GM18499 (cell line): Measurements from ENCODE around the gene AKT3.

Experiments used
- ATAC-seq: cut with Tn5 transposase; IDR thresholded peaks from one replicate; pipeline ENCODE4 v1.9.1; 2021; ENCODE audit warnings: moderate number of reproducible peaks; ENCODE audit not compliant: insufficient read depth, unreplicated experiment

Gene AKT3

DNA sequence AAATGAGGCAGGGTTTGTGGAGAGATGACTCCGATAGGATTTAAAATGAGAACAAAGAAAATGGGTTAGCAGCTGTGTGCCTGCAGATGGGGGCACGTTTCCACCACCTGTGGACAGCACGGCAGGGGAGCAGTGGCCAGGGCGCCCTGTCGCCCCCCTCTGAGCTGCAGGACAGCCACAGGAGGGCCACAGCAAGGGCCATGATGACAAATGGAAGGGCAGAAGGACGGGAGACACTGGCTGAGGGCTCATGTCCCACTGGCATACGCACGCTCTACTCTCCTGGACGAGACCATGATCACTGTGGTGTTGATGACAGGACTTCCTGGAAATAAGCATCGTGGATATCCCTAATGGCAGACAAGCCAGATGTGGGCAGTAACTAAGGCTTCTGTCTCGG is 353.2 kb downstream of the AKT3 start:
- ATAC-seq, result no peak

DNA sequence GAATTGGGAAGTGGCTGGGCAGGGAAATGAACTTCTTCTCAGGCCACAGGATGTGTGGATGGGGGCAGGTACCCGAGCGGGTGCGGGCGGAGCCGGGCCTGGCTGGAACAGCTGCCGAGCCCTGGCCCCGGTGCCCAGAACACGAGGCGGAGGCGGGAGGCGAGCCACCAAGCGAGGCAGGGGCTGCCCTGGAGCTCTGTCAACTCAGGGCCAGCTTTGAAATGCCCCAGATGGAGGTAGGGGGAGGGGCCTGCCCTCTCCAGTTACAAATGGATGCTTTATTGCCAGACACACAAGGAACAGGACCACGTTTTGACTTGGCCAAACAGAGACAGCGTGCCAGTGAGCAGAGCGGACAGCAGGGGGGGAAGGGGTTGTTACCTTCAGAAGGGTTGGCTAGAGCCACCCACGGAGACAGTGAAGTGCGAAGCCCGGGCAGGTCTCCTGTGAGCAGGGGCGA is 353.8 kb downstream of the AKT3 start:
- no peak for ATAC-seq

- ATAC-seq, result no peak
Observed at GRCh38 chr1:243495442-243496186, 354.4 kb downstream of the AKT3 start.

- no peak for ATAC-seq
Observed at GRCh38 chr1:243494741-243495431, 355.2 kb downstream of the AKT3 start.

DNA sequence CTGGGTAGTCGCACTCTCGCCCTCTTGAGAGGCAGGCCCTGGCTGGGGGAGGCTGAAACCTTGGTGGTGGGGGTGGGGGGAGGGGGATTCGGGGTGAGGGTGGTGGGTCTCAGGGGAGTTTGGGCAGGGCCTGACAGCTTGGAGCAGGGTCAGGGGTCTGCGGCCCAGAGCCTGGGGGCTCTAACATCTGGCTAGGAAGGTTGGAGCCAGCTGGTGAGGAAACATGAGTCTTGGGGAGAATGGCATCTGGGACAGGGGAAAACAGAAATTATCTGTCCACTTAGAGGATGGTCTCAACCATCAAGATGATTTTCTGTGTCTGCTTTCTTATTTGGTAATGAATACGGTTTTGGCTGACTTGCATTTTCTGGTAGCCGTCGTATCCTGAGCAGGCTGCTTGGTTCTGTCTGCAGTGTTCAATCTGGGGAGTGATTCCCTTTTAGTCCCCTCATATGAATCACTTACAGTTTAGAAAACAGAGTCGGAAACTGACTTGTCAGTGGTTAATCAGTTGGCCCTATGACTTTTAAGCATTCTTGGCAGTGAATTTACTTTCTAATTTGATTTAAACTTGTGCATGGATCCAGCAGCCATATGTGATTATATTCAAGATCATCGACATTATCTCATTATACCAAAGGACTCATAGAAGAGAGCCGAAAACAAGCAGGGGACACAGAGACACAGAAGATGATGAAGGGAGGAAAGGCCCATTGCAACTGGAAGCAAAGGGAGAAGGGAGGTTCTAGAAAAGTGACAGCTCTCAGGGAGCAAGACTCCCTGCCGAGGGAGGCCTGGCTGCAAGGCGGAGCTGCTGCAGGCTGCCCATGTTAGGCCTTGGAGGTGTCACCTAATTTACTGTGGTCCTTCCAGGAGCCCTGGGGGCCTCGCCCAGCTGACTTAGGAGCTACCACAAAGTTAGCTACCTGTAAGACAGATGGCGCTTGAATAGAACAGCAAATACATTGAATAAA is 356.6 kb downstream of the AKT3 start:
- ATAC-seq, result no peak

GRCh38 chr1:243490748-243491686 is 359.0 kb downstream of the AKT3 start:
- ATAC-seq, result no peak

DNA sequence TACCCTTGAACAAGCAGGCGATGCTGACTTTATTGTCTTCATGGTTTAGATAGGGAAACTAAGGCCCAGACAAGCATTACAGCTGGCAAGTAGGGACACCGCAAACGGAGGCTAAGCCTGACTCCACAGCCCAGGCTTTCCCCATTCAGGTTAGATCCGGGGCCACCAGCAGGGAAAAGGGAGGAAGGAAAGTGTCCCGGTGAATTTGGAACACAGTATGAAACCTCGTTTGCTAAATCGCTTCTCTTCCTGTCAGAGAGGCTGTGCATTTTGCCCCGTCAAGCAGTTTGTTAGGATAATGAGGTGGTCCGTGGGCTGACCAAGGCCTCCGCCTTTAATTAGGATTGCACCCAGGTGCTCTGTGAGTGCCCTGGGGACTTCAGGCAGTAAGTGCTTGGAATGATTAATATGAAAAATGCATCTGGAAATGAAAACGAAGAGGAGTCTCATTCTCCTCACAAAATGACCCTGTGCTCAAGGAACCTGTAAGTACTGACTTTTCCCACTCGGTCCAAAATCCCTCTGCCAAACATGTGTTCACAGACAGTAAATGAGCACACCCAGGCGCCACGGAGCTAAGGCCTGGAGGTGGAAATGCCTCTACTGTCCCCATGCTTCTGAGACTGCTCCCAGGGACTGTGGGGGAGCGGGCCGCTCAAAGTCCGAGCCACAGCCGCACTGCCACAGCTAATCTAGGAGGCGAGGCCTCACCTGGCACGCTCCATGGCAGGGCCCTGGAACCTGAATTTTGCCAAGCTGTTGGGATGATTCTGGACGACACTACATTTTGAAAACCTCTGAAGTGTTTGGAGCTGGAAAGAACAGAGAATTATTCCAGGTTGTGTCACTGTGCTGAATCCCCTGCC is 360.1 kb downstream of the AKT3 start:
- ATAC-seq, result no peak

GRCh38 chr1:243489158-243489527 is 360.9 kb downstream of the AKT3 start:
- ATAC-seq, result no peak

- ATAC-seq, result no peak
Observed at GRCh38 chr1:243488459-243489157, 361.4 kb downstream of the AKT3 start.

DNA sequence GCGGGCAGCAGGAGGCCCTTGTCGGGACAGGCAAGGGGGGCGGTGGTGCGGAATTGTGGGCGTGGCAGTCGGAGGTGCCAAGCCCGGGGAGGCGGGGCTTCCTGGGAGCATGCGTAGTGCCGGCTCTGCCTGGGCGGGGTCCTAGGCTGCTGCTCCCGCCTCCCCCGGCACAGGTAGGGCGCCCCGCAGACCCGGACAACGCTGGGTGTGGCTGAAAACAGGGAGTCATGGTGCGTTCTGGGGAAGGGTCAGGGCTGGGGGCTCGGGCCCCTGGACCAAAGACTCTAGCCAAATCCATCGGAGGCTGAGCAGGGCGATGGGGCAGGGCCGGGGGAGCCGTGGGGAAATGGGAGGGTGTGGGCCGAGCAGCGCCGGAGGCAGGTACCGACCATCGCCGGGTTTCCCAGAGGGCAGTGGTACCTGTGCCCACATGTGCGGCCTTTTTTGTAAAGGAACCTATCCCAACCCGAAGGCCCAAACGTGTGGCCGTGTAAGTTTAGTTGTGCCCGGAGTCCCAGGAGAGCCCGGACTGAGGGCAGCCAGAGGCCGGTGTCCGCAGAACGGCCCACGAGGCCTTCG is 362.3 kb downstream of the AKT3 start:
- ATAC-seq, result no peak

DNA sequence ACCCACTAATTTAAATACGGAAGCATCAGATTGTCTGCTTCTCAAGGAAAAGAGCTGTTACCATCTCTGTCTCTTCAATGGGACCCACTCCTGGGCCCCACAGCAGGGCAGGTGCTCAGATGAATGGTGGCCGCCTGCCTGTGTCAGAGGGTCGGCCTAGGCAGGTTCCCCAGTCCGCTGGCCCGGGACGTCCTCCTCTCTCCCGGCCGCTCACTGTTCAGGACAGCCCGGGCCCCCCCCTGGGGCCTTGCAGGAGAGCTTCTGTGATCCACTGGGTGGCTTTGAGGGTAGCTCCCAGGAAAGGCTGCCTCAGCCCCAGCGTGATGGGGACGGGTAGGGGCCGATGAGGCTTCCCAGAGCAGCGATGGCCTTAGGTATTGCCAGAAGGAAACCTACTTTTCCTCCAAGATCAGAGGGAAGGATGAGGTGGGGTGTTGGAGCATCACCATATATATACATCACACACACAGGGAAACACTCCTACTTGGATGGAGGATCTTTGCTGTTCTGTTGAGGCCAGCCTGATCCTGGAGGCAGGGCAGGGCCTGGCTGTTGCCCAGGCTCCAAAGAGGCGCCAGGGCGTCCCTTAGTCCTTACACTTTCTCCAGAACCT is 362.9 kb downstream of the AKT3 start:
- no peak for ATAC-seq

- ATAC-seq, result no peak
Observed at GRCh38 chr1:243483952-243484351, 366.1 kb downstream of the AKT3 start.

- no peak for ATAC-seq
Observed at GRCh38 chr1:243483071-243483771, 366.8 kb downstream of the AKT3 start.

- no peak for ATAC-seq
Observed at GRCh38 chr1:243482141-243483022, 367.7 kb downstream of the AKT3 start.

GRCh38 chr1:243481101-243481500 is 368.9 kb downstream of the AKT3 start:
- no peak for ATAC-seq

DNA sequence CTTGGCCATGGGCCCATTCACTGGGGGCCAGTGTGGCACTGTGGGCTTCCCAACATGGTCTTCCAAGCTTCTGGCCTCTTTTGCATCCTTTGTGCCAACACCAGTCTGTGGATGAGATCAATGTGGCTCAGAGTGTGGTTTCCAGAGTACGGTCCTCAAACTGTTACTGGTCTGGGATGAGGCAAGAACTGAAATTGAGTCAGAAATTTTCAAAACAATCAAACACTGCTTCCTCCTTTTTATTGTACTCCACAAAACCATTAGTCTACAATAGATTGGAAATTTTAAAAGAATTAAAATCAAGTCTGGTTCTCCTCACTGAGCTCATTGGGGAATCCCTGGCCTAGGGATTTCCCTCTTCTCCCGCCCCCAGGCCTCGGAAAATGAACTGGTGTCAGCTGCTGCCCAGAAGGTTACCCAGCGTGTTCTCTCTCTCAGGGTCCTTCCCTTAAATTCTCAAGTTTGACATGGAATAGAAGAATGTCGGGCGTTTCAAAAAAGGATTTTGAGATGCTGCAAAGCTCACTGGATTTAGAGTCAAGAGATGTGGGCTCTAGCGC is 372.2 kb downstream of the AKT3 start:
- ATAC-seq, result no peak
